Measurements from ENCODE around the gene MYNN. TPM values are rescaled to one million over a fixed set of nuclear protein-coding genes. Genes with fewer than 3 reads are reported as not detected.

Gene MYNN
- total RNA-seq, 1 donor from 2014 or later = 23.6 TPM

DNA sequence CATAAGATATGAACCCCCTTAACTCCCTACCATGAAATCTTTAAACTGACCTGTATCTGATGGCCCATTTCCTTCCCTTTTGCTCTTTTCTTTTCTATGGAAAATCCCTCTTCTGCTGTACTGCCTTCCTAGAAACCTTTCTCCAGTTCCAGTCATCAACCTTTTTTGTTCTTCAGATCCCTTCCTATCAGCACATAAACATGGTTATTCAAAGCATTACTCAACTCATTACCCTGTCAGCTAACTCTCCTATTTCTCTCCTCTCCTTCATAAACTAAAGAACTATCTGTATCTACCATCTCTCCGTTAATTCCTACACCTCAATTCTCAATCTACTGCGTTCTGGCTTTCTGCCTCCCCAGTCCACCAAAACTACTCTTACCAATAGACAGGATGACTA, 21.3 kb upstream of the MYNN start:
- Histone ChIP-seq H3K27me3 (no peaks in the 10 kb centered on the region), H3K36me3 (no peaks in the 10 kb centered on the region), H3K9me3 (ENCODE audit: low read depth) (no peaks in the 10 kb centered on the region), H3K27ac (no peak overlapping the region), H4K20me1 (ENCODE audit: low read depth) (no peaks in the 10 kb centered on the region), H3K79me2 (ENCODE audit: low read depth) (no peaks in the 10 kb centered on the region), H2AFZ (replicated peaks) (peak overlapping the region; percentile 22), H3K4me1 (no peaks in the 10 kb centered on the region), H3F3A (ENCODE audit: low read depth) (no peaks in the 10 kb centered on the region), H3K4me3 (no peak overlapping the region), H3K4me2 (no peak overlapping the region), H3K9ac (no peak overlapping the region)
- TF ChIP-seq EZH2phosphoT487 (IDR thresholded peaks at IDR 0.05) = no peak
- TF ChIP-seq, protein P1, sequence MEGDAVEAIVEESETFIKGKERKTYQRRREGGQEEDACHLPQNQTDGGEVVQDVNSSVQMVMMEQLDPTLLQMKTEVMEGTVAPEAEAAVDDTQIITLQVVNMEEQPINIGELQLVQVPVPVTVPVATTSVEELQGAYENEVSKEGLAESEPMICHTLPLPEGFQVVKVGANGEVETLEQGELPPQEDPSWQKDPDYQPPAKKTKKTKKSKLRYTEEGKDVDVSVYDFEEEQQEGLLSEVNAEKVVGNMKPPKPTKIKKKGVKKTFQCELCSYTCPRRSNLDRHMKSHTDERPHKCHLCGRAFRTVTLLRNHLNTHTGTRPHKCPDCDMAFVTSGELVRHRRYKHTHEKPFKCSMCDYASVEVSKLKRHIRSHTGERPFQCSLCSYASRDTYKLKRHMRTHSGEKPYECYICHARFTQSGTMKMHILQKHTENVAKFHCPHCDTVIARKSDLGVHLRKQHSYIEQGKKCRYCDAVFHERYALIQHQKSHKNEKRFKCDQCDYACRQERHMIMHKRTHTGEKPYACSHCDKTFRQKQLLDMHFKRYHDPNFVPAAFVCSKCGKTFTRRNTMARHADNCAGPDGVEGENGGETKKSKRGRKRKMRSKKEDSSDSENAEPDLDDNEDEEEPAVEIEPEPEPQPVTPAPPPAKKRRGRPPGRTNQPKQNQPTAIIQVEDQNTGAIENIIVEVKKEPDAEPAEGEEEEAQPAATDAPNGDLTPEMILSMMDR (IDR thresholded peaks at IDR 0.05) = no peak
- TF ChIP-seq EZH2 (IDR thresholded peaks at IDR 0.05) = no peak
- Mint-ChIP-seq H3K27ac (no peak overlapping the region), H3K36me3 (no peaks in the 10 kb centered on the region), H3K4me3 (no peak overlapping the region), H3K9me3 (no peaks in the 10 kb centered on the region), H3K4me1 (no peaks in the 10 kb centered on the region), H3K27me3 (ENCODE audit: insufficient read depth, low read depth) (peaks cover 3% of the 10 kb centered on the region)
- DNase-seq (ENCODE audit: low spot score) = no peak

- no peak for TF ChIP-seq EZH2phosphoT487 (IDR thresholded peaks at IDR 0.05)
- no peak for TF ChIP-seq EZH2 (IDR thresholded peaks at IDR 0.05)
- TF ChIP-seq, protein P1 (IDR thresholded peaks at IDR 0.05) = no peak
- Histone ChIP-seq H3K27me3 (no peaks in the 10 kb centered on the region), H3K9me3 (ENCODE audit: low read depth) (no peaks in the 10 kb centered on the region), H2AFZ (replicated peaks) (no peak overlapping the region), H3K36me3 (no peaks in the 10 kb centered on the region), H3K79me2 (ENCODE audit: low read depth) (no peaks in the 10 kb centered on the region), H3K4me1 (no peaks in the 10 kb centered on the region), H3K9ac (no peak overlapping the region), H3K4me2 (no peak overlapping the region), H3K27ac (no peak overlapping the region), H3F3A (ENCODE audit: low read depth) (no peaks in the 10 kb centered on the region), H4K20me1 (ENCODE audit: low read depth) (no peaks in the 10 kb centered on the region), H3K4me3 (no peak overlapping the region)
- Mint-ChIP-seq H3K27me3 (ENCODE audit: insufficient read depth, low read depth) (peaks cover 6% of the 10 kb centered on the region), H3K4me1 (no peaks in the 10 kb centered on the region), H3K4me3 (no peak overlapping the region), H3K9me3 (peaks cover 2% of the 10 kb centered on the region), H3K36me3 (no peaks in the 10 kb centered on the region), H3K27ac (no peak overlapping the region)
- DNase-seq (ENCODE audit: low spot score) = no peak
Observed at GRCh38 chr3:169754711-169755110, 18.5 kb upstream of the MYNN start.

GRCh38 chr3:169755488-169755887, 17.7 kb upstream of the MYNN start:
- Histone ChIP-seq H2AFZ (replicated peaks) (no peak overlapping the region), H3K4me1 (no peaks in the 10 kb centered on the region), H4K20me1 (ENCODE audit: low read depth) (no peaks in the 10 kb centered on the region), H3K79me2 (ENCODE audit: low read depth) (no peaks in the 10 kb centered on the region), H3K36me3 (no peaks in the 10 kb centered on the region), H3K27me3 (no peaks in the 10 kb centered on the region), H3F3A (ENCODE audit: low read depth) (no peaks in the 10 kb centered on the region), H3K4me2 (no peak overlapping the region), H3K4me3 (no peak overlapping the region), H3K9ac (no peak overlapping the region), H3K27ac (no peak overlapping the region), H3K9me3 (ENCODE audit: low read depth) (no peaks in the 10 kb centered on the region)
- TF ChIP-seq EZH2 (IDR thresholded peaks at IDR 0.05) (no peak), EZH2phosphoT487 (IDR thresholded peaks at IDR 0.05) (no peak)
- TF ChIP-seq, protein P1 (IDR thresholded peaks at IDR 0.05) = no peak
- Mint-ChIP-seq H3K27me3 (ENCODE audit: insufficient read depth, low read depth) (peaks cover 4% of the 10 kb centered on the region), H3K4me3 (no peak overlapping the region), H3K9me3 (peaks cover 2% of the 10 kb centered on the region), H3K27ac (no peak overlapping the region), H3K36me3 (no peaks in the 10 kb centered on the region), H3K4me1 (no peaks in the 10 kb centered on the region)
- no peak for DNase-seq (ENCODE audit: low spot score)

All from neural progenitor cell (in vitro differentiated cells).